GM08714 (cell line): ENCODE data around the gene ACAP2.

Experiments used
- H3K4me3 ChIP-seq: fragments of 200-500 bp; sonication (Bioruptor generic); 2 replicates; pipeline ENCODE4 v1.5.1; 2014; ENCODE audit warnings: mild to moderate bottlenecking, low read length, inconsistent platforms
- ZNF274 ChIP-seq: IDR thresholded peaks from 2 replicates; pipeline ENCODE4 v1.6.1; 2012; ENCODE audit warnings: mild to moderate bottlenecking, low read depth, low read length

ACAP2 gene

DNA sequence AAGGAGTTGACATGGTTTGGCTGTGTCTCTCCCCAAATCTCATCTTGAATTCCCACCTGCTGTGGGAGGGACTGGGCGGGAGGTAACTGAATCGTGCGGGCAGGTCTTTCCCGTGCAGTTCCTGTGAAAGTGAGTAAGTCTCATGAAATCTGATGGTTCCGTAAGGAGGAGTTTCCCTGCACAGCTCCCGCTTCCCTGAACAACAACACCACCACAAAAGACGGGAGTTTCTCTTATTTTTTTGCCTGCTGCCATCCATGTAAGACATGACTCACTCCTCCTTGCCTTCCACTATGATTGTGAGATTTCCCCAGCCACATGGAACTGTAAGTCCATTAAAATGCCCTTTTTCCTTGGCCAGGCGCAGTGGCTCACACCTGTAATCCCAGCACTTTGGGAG, 194.5 kb downstream of the ACAP2 start:
- TF ChIP-seq ZNF274 = no peak
- no peak overlapping the region for H3K4me3 ChIP-seq

DNA sequence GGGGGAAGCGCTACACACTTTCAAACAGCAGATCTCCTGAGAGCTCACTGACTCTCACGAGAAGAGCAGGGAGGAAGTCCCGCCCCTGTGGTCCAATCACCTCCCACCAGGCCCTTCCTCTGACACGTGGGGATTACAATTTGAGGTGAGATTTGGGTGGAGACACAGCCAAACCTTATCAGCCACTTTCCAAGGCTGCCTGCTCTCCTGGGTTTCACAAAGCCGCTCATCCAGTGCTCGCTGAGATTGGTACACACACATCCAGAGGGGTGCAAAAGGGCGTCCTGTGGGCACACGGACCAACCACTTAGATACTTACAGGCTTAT, 195.0 kb downstream of the ACAP2 start:
- H3K4me3 ChIP-seq = no peak overlapping the region
- TF ChIP-seq ZNF274 = no peak

DNA sequence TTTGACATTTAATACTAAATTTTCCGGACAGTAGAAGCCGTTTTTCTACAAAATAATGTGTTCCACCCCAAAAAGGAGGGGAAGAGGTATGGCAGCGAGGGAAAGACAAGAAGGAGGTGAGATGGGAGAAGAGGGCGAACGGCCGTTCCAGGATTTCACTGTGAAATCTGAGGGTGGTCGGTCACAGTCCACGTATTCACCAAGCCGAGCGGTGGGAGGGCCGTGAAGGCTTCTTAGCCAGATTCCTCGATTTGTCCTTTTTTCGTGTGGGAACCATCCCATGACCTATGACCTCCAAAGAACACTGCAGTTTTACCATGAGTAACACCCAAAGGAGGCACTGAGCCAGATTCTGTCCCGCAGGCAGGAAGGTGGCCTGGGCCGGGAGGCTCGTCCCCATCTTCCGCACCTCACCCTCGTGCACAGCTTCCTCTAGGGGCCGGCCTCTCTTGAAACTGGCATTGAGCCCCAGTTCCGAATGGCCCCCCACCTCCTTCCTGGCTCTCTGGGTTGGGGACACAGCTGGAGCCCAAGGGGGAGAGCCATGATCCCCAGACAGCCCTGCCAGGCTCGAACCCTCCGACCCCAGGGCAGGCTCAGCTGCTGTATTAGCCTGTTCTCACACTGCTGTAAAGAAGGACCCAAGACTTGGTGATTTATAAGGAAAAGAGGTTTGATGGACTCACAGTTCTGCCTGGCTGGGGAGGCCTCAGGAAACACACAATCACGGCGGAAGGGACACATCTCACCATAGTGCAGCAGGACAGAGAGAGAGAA, 195.5 kb downstream of the ACAP2 start:
- no peak for TF ChIP-seq ZNF274
- H3K4me3 ChIP-seq = no peak overlapping the region

DNA sequence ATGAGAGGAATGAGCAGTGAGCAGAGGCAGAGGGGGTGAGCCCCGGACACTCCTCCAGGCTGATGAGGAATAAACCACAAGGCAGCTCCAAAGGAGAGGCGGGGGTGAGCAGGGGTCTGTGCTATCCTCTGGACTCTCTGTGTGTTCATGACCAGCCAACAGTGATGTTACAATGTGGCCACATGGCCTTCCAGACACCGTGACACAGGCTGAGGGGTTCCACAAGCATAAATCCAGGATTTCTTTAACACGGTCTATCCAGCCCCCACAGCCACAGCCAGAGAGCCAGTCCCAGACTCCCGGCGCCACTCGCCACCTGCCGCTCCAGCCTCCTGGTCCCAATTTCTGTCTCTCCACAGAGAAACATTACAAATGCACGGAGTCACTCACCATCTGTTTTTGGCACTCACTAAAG, 196.2 kb downstream of the ACAP2 start:
- TF ChIP-seq ZNF274 = no peak
- no peak overlapping the region for H3K4me3 ChIP-seq

DNA sequence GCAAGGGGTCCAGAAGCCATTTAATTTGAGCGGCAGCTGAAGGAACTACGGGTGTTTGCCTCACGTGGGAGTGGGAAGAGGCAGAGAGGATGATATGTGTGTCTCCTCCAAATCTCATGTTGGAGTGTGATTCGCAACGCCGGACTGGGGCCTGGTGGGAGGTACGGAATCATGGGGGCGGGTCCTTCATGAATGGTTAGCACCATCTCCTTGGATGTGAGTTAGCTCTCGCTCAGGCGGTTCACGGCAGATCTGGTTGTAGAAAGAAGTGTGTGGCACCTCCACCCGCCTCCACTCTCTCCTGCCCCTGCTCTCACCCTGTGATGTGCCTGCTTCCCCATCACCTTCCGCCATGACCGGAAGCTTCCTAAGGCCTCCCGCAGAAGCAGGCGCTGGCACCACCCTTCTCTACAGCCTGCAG, 197.3 kb downstream of the ACAP2 start:
- TF ChIP-seq ZNF274 = no peak
- no peak overlapping the region for H3K4me3 ChIP-seq

DNA sequence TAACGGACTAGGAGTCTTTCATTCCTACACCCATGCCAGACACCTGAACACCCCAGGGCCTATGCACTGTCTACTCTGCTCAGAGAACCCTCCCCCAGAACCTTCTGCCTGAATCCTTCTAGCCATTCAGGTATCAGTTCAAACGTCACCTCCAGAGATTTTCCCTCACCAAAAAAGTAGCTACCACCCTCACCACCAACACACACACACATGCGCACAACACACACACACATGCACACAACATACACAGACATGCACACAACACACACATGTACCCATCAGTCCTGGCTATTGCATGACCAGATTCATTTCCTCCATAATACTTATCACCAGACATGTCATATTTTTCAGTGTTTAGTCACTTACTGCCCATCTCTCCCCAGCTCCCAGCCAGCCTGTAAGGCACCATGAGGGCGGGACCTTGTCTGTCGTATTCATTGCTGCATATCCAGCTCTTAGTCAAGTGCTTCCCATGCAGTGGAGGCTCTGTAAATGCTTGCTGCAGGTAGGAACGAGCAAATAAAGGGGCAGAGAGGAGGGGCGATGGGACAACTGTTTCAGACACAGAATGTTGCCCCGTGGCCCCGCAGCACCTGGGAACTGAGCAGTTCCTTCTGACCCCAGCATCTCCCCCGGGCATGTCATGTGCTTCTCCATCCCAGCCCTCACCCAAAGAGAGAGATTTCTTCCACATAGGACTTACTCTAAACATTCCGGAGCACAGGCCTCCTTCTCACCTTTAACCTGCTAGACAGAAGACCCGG, 201.0 kb downstream of the ACAP2 start:
- no peak for TF ChIP-seq ZNF274
- no peak overlapping the region for H3K4me3 ChIP-seq

DNA sequence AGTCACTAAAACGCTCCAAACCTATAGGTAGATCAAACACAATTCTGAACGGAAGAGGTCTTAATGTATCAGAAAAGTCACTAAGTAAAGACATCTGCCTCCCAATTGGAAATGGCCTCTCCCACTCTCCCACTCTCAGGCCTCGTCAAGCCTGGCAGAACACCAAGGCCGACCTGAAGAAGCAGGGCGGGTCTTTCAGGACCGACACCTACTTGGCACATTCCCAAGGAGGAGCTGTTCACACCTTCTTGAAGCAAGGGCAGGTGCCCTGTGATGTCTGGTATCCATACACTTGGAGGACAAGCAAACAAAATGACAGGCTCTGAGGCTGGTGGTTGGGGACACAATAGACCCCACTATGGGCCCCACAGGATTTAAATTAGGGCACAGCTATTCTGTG, 201.9 kb downstream of the ACAP2 start:
- H3K4me3 ChIP-seq = no peak overlapping the region
- TF ChIP-seq ZNF274 = no peak

DNA sequence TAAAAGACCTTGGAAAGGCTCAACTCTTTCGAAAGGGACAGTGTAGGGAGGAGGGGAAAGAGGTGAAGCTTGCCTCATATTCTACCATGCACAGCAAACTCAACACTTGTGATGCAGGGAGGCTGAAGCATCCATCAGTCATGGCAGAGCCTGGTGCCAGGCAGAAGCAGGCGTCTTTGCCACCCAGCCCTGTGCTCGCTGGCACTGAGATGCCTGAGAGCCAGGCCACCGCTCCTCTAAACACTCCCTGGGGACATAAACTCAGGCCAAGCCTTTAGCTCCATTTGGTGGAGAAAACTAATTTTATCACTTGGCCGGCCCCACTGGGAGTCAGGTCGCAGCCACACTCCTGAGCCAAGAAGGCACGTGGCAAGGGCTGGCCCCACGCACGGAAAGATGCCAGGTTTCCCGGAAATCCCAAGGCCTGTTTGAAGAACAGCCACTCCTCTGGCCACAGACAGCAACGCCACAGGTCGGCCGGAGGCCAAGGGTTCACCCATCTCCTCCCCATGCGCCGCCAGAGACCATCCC, 202.6 kb downstream of the ACAP2 start:
- no peak overlapping the region for H3K4me3 ChIP-seq
- no peak for TF ChIP-seq ZNF274

DNA sequence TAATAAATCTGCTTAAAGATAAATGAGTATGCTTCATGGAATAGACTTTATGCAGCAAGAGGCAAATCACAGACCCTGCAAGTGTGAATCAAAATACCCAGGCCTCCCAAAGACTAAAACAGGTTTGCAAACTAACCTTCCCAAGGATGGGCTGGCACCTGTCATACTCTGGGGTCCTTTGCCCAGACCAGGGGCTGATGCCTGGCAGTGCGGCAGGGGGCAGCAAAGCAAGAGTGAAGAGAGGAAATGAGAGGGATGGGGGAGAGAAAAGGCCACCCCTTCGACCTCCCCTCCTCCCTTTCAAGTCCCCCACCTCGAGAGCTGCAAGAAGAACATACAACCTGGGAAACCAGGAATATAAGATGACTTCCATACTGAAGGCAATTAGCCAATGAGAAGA, 203.7 kb downstream of the ACAP2 start:
- no peak for TF ChIP-seq ZNF274
- no peak overlapping the region for H3K4me3 ChIP-seq

DNA sequence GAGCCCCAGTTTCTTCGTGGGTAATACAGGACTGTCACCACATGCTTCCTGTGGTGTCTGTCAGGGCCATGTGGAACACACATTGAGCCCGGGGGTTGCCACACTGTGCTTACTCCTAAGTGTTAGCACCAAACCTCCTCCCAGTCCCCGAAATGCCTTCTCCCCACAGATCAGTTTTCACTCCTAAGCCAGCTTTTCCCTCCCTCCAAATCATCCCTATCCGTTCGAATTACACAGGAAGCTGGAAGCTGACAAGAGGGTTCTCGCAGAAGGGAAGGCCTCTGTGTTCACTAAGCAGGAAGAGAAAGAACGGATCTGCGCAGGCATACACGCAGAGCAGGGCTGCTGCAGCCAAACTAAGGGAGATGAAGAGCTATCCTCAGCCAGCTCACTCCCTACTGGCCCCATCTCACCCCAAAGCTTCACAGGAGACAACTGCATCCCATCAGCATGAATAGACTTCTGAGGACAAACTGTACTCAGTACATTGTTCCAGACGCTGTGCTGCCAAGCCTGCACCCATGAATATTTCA, 204.2 kb downstream of the ACAP2 start:
- no peak overlapping the region for H3K4me3 ChIP-seq
- TF ChIP-seq ZNF274 = no peak

DNA sequence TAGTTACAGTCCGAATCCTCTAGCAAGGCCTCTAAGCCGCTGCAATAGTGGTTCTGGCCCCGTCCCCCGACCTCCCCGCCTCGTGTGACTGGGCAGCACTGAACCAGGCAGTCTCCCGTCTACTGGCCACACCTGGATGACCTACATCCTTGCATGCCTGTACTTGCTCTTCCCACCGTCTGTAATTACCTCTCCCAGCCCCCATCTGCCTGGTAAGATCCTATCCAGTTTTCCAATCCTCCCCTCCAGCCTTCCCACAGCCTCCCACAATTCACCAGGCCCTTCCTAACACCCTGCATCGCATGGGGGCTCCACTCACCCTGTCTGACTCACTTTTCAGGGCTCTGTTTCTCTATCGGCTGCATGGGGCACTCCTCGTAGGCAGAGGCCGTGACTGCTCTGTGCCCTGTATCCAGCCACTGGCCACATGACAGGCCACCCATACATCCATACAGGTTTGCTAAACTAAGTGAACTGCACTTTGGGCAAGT, 204.7 kb downstream of the ACAP2 start:
- TF ChIP-seq ZNF274 = no peak
- H3K4me3 ChIP-seq = no peak overlapping the region

DNA sequence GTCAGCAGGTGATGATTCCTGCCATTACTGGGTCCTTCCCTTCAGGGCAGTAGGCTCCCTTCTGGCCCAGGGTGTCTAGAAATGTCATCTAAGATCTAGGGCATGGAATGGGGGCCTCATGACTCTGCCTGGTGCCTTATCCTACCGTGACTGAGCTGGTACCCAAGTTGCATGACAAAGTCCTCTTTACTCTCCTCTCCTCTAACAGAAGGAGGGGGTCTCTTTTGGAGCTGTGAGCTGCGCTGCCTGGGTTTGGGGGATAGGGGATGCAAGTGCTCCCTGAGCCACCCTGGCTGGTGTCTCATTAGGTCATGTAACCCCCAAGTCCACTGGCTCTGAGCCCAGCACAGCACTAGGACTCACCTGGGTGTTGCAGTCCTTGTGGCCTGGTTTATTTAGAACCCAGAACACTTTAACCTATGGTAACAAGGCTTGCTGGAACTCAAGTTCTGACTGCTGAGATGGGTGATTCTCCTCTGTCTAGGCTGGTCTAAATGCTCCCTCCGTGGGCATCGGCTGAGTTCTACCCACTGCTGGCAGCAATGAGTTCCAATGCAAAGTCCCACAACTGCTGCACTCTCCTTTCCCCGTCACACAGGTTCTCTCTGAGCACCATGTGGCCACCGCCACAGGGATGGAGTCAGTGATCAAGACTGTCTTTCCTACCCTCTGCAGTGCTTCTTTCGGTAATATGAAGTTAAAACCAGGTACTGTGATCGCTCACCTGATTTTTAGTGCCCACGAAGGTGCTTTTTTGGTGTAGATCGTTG, 205.8 kb downstream of the ACAP2 start:
- H3K4me3 ChIP-seq = no peak overlapping the region
- no peak for TF ChIP-seq ZNF274

DNA sequence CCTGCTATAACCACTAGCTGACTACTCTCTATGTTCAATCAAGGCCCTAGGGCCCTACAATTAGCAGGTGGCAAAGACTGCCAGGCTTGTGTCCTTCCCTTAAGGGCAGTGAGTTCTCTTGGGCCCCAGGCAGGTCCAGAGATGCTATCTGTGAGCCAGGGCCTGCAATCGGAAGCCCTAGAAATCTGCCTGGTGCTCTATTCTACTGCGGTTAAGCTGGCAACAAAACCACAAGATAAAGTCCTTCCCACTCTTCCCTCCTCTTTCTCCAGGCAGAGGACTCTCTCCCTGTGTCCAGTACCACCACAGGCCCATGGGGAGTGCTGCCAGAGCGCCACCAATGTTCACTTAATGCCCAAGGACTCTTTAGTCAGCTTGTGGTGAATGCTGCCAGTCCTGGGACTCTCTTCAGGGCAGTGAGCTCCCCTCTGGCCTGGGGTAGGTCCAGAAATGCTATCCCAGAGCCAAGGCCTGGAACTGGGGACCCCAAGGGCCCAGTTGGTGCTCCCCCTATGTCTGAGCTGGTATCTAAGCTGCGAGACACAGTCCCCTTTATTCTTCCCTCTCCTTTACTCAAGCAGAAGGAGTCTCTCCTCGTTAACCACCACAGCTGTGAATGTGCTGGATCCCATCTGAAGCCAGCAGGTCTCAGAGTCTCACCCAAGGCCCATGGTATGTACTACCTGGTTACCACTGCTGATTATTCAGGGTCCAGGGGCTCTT, 206.6 kb downstream of the ACAP2 start:
- no peak for TF ChIP-seq ZNF274
- no peak overlapping the region for H3K4me3 ChIP-seq
